Activated CD8-positive, alpha-beta T cell treated with anti-CD3 and anti-CD28 coated beads for 36 hours (primary cell): ENCODE data around the gene HMGCS1. TPM values are rescaled to one million over a fixed set of nuclear protein-coding genes. Genes with fewer than 3 reads are reported as not detected.
"Not testable (repeated sequence)": the region's sequence is repeated elsewhere in the genome, so short reads cannot be mapped to it uniquely, and the experiment has no call there.

Experiments used
- ATAC-seq: fragments of 200-7000 bp; cut with Tn5 transposase; one replicate; pipeline ENCODE4 v1.10.0; 2021; ENCODE audit warnings: mild to moderate bottlenecking, moderate library complexity
- CTCF ChIA-PET: fragments of 350-600 bp; sonication (Branson Sonifier 250); formaldehyde crosslinking; loops from one replicate; lab custom pipeline; 2021; ENCODE audit warnings: antibody characterized with exemption; lab: Charles Lee
- POLR2A ChIA-PET: fragments of 350-600 bp; sonication (Branson Sonifier 250); formaldehyde crosslinking; loops from one replicate; lab custom pipeline; 2021; ENCODE audit warnings: antibody characterized with exemption; lab: Charles Lee
- DNase-seq: peaks from one replicate; pipeline ENCODE4 v3.0.0-alpha.2; 2020
- H3K27ac Mint-ChIP-seq: one replicate; pipeline ENCODE4 v1.8.0; 2021; ENCODE audit warnings: mild to moderate bottlenecking, mixed read lengths
- H3K27me3 Mint-ChIP-seq: one replicate; pipeline ENCODE4 v1.8.0; 2021; ENCODE audit warnings: mixed read lengths
- H3K36me3 Mint-ChIP-seq: one replicate; pipeline ENCODE4 v1.8.0; 2021; ENCODE audit warnings: low read depth, mixed read lengths
- H3K4me1 Mint-ChIP-seq: one replicate; pipeline ENCODE4 v1.8.0; 2021; ENCODE audit warnings: low read depth, mixed read lengths
- H3K4me3 Mint-ChIP-seq: one replicate; pipeline ENCODE4 v1.8.0; 2021; ENCODE audit warnings: mild to moderate bottlenecking, moderate library complexity, mixed read lengths
- H3K9me3 Mint-ChIP-seq: one replicate; pipeline ENCODE4 v1.8.0; 2021; ENCODE audit warnings: mixed read lengths
- CTCF ChIP-seq: fragments of 200-600 bp; IDR thresholded peaks from one replicate; pipeline ENCODE4 v1.8.0; 2022; ENCODE audit warnings: antibody characterized with exemption, mild to moderate bottlenecking
- intact Hi-C: fragments of 100-400 bp; cut with micrococcal nuclease; formaldehyde crosslinking; loops from one replicate; pipeline ENCODE4 v1.10.0; 2022
- total RNA-seq, 2 experiments: library from RNA; stranded (reverse); gene quantifications; one replicate each; pipeline ENCODE4 v1.2.3, GENCODE V29; 2021

HMGCS1 gene
- total RNA-seq, 2 experiments from 2014 or later, result 63.6 to 65.7 TPM

DNA sequence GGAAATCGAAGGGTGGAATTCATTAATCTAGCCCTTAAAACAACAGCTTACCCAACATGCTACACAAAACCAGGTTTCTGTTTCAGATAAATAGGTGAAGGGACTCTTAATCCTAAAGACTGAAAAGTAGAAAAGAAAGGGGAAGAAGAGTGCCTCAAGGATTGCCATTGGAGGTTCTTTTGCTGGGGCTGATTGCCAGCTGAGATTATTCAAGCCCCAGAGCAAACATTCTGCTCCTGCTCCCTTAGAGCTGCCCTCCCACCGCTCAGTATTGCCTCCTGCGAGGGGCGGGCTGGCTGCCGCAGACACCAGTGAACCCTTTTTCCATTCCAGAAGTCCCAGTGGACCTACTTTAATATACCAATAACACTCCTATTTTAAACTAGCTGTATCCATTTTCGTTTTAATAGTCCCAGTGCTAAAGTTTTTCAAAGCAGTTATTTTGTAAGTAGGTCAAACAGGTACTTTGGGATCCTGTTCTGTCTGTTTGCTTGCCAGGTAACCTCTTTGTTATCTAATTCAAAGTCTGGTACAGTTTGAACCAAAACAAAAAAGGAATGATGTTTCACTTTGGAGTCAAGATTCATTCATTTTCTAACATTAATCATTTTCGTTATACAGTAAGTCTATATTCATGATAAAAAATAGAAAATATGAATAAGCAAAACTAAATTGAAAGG is 38.6 kb downstream of the HMGCS1 start:
- ChIA-PET POLR2A (no interaction called here), CTCF (interaction anchor here (0.9 kb wide), 1 partner anchor 115 kb away, joined by 4 read pairs; no protein-coding TSS in a partner anchor)
- no peaks in the 10 kb centered on the region for H3K4me1 Mint-ChIP-seq
- TF ChIP-seq CTCF, result no peak
- no peak overlapping the region for H3K27ac Mint-ChIP-seq
- no peaks in the 10 kb centered on the region for H3K36me3 Mint-ChIP-seq
- H3K4me3 Mint-ChIP-seq, result no peak overlapping the region
- DNase-seq (no peak), ATAC-seq (no peak)
- peaks cover 9% of the 10 kb centered on the region for H3K27me3 Mint-ChIP-seq
- intact Hi-C loops, result no loop called here
- no peaks in the 10 kb centered on the region for H3K9me3 Mint-ChIP-seq

GRCh38 chr5:43273552-43273951 is 39.7 kb downstream of the HMGCS1 start:
- POLR2A ChIA-PET, result no interaction called here
- CTCF ChIA-PET, result no interaction called here
- Mint-ChIP-seq H3K36me3 (no peaks in the 10 kb centered on the region), H3K9me3 (no peaks in the 10 kb centered on the region), H3K4me3 (no peak overlapping the region), H3K4me1 (no peaks in the 10 kb centered on the region), H3K27ac (no peak overlapping the region), H3K27me3 (peaks cover 11% of the 10 kb centered on the region)
- intact Hi-C loops, result no loop called here
- no peak for TF ChIP-seq CTCF
- DNase-seq (no peak), ATAC-seq (no peak)

DNA sequence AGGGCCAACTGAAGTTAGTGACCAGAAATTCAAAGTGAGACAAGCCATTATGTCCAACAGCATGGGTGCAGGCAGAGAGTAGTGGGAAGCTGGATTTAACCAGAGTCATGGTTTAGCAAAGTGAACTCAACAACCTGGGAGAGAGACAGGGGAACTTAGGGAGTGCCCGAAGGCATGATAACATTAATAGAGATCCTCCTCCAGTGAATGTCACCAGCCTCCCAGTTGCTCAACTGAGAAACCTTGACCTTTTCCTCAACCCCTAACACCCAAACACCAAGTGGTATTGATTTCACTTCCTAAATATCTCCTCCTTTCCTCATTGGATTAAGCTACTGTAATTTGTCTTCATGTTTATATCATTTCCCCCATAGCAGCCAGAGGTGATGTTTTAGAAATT is 42.6 kb downstream of the HMGCS1 start:
- H3K27me3 Mint-ChIP-seq, result peaks cover 14% of the 10 kb centered on the region
- no peaks in the 10 kb centered on the region for H3K4me1 Mint-ChIP-seq
- ChIA-PET POLR2A (no interaction called here), CTCF (interaction anchor here (1.0 kb wide), 1 partner anchor 150 kb away, joined by 3 read pairs; no protein-coding TSS in a partner anchor)
- ATAC-seq (no peak), DNase-seq (no peak)
- H3K4me3 Mint-ChIP-seq, result no peak overlapping the region
- no peak for TF ChIP-seq CTCF
- H3K9me3 Mint-ChIP-seq, result peaks cover 1% of the 10 kb centered on the region
- intact Hi-C loops, result no loop called here
- H3K36me3 Mint-ChIP-seq, result no peaks in the 10 kb centered on the region
- no peak overlapping the region for H3K27ac Mint-ChIP-seq

DNA sequence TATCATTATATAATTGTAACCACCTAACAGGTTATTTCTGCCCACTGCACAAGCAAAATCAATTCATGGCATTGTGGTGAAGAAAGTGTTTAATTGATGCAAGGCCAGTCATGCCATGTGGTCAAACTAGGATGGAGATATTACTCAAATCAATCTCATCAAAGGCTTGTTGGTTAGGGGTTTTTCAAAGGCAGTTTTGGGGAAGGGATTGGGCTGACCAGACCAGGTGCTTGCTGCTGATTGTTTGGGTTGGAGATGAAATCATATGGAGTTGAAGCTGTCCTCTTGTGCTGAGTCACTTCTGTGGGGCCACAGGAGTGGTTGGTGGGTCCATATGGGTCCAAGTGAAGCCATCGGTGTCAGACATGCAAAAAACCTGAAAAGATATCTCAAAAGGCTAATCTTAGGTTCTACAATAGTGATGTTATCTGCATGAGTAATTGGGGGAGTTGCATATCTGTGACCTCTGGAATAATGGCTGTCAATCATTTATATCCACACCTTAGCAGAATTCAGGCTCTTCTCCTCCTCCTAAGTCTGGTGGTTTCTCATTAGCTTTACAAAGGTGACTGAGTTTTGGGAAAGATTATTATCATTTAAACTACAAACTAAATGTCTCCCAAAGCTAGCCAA is 44.9 kb downstream of the HMGCS1 start:
- Mint-ChIP-seq H3K9me3 (peaks cover 1% of the 10 kb centered on the region), H3K27ac (no peak overlapping the region), H3K36me3 (no peaks in the 10 kb centered on the region), H3K4me1 (no peaks in the 10 kb centered on the region), H3K27me3 (peaks cover 24% of the 10 kb centered on the region), H3K4me3 (no peak overlapping the region)
- ChIA-PET CTCF (interaction anchor here (1.6 kb wide), 1 partner anchor 18 kb away, joined by 3 read pairs; no protein-coding TSS in a partner anchor), POLR2A (no interaction called here)
- DNase-seq, result no peak
- intact Hi-C loops, result no loop called here
- no peak for TF ChIP-seq CTCF
- ATAC-seq, result no peak

DNA sequence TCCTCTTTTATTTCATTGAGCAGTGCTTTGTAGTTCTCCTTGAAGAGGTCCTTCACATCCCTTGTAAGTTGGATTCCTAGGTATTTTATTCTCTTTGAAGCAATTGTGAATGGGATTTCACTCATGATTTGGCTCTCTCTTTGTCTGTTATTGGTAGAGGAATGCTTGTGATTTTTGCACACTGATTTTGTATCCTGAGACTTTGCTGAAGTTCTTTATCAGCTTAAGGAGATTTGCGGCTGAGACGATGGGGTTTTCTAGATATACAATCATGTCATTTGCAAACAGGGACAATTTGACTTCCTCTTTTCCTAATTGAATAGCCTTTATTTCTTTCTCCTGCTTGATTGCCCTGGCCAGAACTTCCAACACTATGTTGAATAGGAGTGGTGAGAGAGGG is 50.9 kb downstream of the HMGCS1 start:
- CTCF ChIA-PET, H3K4me3 Mint-ChIP-seq, H3K9me3 Mint-ChIP-seq, POLR2A ChIA-PET, H3K4me1 Mint-ChIP-seq, DNase-seq, H3K27ac Mint-ChIP-seq, ATAC-seq, H3K36me3 Mint-ChIP-seq, intact Hi-C loops: not testable (repeated sequence)
- peaks cover 25% of the 10 kb centered on the region for H3K27me3 Mint-ChIP-seq
